ENCODE data around the gene THADA. TPM values are rescaled to one million over a fixed set of nuclear protein-coding genes. Genes with fewer than 3 reads are reported as not detected.

The THADA gene
- polyA plus RNA-seq, 1 experiment: 21.6 TPM

DNA sequence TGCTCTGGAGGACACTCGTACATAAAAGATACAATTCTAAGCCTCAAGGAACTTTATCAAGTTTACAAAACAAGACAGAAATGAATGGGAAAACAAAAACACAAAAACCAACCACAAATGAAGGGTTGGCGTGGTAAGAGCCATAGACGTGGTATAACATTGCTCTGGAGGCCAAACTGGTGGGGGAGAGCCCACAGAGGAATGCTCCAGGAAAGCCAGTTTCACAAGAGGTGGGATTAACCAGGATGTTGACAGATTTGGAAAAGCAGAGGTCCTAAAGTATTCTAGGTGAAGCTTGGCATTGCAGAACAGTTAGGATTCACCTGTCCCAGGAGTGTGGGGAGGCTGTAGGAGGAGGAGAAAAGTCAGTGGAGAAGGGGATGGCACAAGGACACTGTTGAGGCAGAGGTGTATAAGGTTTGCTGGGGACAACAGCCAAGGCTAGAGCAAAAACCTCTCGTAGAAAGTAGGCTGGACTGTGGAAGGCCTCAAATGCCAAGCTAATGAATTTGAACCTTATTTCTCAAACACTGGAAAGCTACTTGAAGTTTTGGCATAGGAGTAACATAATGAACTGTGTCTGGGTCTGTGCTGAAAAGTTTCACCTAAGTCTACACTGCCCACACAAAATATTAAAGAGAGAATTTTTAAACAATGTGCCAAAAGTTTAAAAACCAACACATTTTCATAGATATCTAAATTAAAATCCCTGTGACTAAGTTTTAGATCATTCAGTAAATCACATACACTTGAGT, 135.1 kb downstream of the THADA start:
- Histone ChIP-seq H3K36me3 (ENCODE audit: control insufficient read depth, insufficient read depth, low read length) (no peaks in the 10 kb centered on the region), H3K27me3 (ENCODE audit: control insufficient read depth, insufficient read depth, low read length) (no peaks in the 10 kb centered on the region), H3K4me3 (ENCODE audit: low read depth, low read length) (no peak overlapping the region)
- ChIA-PET POLR2A (interaction anchor here (0.5 kb wide), 1 partner anchor 510 kb away, joined by 9 read pairs; no protein-coding TSS in a partner anchor), CTCF (interaction anchor here (0.7 to 1.0 kb wide), 2 partner anchors 18 to 32 kb away, joined by 3 read pairs; no protein-coding TSS in a partner anchor)
- TF ChIP-seq, protein P1, sequence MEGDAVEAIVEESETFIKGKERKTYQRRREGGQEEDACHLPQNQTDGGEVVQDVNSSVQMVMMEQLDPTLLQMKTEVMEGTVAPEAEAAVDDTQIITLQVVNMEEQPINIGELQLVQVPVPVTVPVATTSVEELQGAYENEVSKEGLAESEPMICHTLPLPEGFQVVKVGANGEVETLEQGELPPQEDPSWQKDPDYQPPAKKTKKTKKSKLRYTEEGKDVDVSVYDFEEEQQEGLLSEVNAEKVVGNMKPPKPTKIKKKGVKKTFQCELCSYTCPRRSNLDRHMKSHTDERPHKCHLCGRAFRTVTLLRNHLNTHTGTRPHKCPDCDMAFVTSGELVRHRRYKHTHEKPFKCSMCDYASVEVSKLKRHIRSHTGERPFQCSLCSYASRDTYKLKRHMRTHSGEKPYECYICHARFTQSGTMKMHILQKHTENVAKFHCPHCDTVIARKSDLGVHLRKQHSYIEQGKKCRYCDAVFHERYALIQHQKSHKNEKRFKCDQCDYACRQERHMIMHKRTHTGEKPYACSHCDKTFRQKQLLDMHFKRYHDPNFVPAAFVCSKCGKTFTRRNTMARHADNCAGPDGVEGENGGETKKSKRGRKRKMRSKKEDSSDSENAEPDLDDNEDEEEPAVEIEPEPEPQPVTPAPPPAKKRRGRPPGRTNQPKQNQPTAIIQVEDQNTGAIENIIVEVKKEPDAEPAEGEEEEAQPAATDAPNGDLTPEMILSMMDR (IDR thresholded peaks at IDR 0.05; ENCODE audit: insufficient read depth, low read depth, low read length): no peak
- no peak for DNase-seq (ENCODE audit: low read depth)

GRCh38 chr2:43460174-43460546, 135.7 kb downstream of the THADA start:
- ChIA-PET POLR2A (no interaction called here), CTCF (interaction anchor here (0.9 to 1.4 kb wide), 3 partner anchors 11 to 18 kb away, joined by 3 read pairs; no protein-coding TSS in a partner anchor)
- H3K4me3 ChIP-seq (ENCODE audit: low read depth, low read length): no peak overlapping the region
- no peak for DNase-seq (ENCODE audit: low read depth)
- H3K36me3 ChIP-seq (ENCODE audit: control insufficient read depth, insufficient read depth, low read length): no peaks in the 10 kb centered on the region
- TF ChIP-seq, protein P1 (IDR thresholded peaks at IDR 0.05; ENCODE audit: insufficient read depth, low read depth, low read length): no peak
- H3K27me3 ChIP-seq (ENCODE audit: control insufficient read depth, insufficient read depth, low read length): no peaks in the 10 kb centered on the region

- TF ChIP-seq, protein P1 (IDR thresholded peaks at IDR 0.05; ENCODE audit: insufficient read depth, low read depth, low read length): no peak
- no peak overlapping the region for H3K4me3 ChIP-seq (ENCODE audit: low read depth, low read length)
- DNase-seq (ENCODE audit: low read depth): no peak
- CTCF ChIA-PET: interaction anchor here (0.9 to 1.4 kb wide), 4 partner anchors 10 to 20 kb away, joined by 3 read pairs; no protein-coding TSS in a partner anchor
- no peaks in the 10 kb centered on the region for H3K36me3 ChIP-seq (ENCODE audit: control insufficient read depth, insufficient read depth, low read length)
- H3K27me3 ChIP-seq (ENCODE audit: control insufficient read depth, insufficient read depth, low read length): no peaks in the 10 kb centered on the region
- POLR2A ChIA-PET: no interaction called here
Measured at GRCh38 chr2:43459446-43460173, 136.2 kb downstream of the THADA start.

GRCh38 chr2:43458014-43458628, 137.7 kb downstream of the THADA start:
- CTCF ChIA-PET: no interaction called here
- DNase-seq (ENCODE audit: low read depth): peak; percentile 44
- H3K4me3 ChIP-seq (ENCODE audit: low read depth, low read length): no peak overlapping the region
- TF ChIP-seq, protein P1 (IDR thresholded peaks at IDR 0.05; ENCODE audit: insufficient read depth, low read depth, low read length): no peak
- POLR2A ChIA-PET: no interaction called here
- no peaks in the 10 kb centered on the region for H3K27me3 ChIP-seq (ENCODE audit: control insufficient read depth, insufficient read depth, low read length)
- no peaks in the 10 kb centered on the region for H3K36me3 ChIP-seq (ENCODE audit: control insufficient read depth, insufficient read depth, low read length)

All from BJ (cell line).